Measurements from ENCODE around the gene RYR2. TPM values are rescaled to one million over a fixed set of nuclear protein-coding genes. Genes with fewer than 3 reads are reported as not detected.

RYR2 gene
- total and polyA plus RNA-seq, 9 of the 15 experiments (the other 6 are each of a cell fraction or from before 2014, with no cell fraction given), result 0.03 to 0.42 (median 0.14) TPM

- TF ChIP-seq ZNF407 (IDR thresholded peaks at IDR 0.05; ENCODE audit: low read depth) (no peak), YY1 (IDR thresholded peaks at IDR 0.05; ENCODE audit: borderline replicate concordance in 1 of 3, control insufficient read depth in 1 of 3, extremely low read depth in 1 of 3, insufficient read depth in 3 of 3, insufficient read length in 1 of 3, insufficient replicate concordance in 2 of 3, low read depth in 1 of 3, low read length in 2 of 3) (no peak), SIRT6 (IDR thresholded peaks at IDR 0.05; ENCODE audit: low read depth, low read length) (no peak), NCOA1 (IDR thresholded peaks at IDR 0.05; ENCODE audit: low read depth) (no peak), ELF1 (tag; IDR thresholded peaks at IDR 0.05) (no peak), COPS2 (conservative IDR thresholded peaks at IDR 0.05) (no peak), NR2C2 (CRISPR knock-in tag; IDR thresholded peaks at IDR 0.05) (no peak), NR2C2 (tag; IDR thresholded peaks at IDR 0.05) (no peak), POLR2AphosphoS5 (IDR thresholded peaks at IDR 0.05; ENCODE audit: control insufficient read depth, insufficient read depth, low read depth, low read length) (no peak), ZNF232 (CRISPR knock-in tag; IDR thresholded peaks at IDR 0.05) (no peak), CCNT2 (IDR thresholded peaks at IDR 0.05; ENCODE audit: borderline replicate concordance, extremely low read depth, insufficient read length, low read depth, low read length) (no peak), C11orf30 (IDR thresholded peaks at IDR 0.05; ENCODE audit: low read depth) (no peak), EWSR1 (IDR thresholded peaks at IDR 0.05; ENCODE audit: borderline replicate concordance, low read depth, partially characterized antibody) (no peak)
- TF ChIP-seq, protein P1, sequence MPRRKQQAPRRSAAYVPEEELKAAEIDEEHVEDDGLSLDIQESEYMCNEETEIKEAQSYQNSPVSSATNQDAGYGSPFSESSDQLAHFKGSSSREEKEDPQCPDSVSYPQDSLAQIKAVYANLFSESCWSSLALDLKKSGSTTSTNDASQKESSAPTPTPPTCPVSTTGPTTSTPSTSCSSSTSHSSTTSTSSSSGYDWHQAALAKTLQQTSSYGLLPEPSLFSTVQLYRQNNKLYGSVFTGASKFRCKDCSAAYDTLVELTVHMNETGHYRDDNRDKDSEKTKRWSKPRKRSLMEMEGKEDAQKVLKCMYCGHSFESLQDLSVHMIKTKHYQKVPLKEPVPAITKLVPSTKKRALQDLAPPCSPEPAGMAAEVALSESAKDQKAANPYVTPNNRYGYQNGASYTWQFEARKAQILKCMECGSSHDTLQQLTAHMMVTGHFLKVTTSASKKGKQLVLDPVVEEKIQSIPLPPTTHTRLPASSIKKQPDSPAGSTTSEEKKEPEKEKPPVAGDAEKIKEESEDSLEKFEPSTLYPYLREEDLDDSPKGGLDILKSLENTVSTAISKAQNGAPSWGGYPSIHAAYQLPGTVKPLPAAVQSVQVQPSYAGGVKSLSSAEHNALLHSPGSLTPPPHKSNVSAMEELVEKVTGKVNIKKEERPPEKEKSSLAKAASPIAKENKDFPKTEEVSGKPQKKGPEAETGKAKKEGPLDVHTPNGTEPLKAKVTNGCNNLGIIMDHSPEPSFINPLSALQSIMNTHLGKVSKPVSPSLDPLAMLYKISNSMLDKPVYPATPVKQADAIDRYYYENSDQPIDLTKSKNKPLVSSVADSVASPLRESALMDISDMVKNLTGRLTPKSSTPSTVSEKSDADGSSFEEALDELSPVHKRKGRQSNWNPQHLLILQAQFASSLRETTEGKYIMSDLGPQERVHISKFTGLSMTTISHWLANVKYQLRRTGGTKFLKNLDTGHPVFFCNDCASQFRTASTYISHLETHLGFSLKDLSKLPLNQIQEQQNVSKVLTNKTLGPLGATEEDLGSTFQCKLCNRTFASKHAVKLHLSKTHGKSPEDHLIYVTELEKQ (CRISPR knock-in tag; IDR thresholded peaks at IDR 0.05), result no peak
- TF ChIP-seq, protein P2, sequence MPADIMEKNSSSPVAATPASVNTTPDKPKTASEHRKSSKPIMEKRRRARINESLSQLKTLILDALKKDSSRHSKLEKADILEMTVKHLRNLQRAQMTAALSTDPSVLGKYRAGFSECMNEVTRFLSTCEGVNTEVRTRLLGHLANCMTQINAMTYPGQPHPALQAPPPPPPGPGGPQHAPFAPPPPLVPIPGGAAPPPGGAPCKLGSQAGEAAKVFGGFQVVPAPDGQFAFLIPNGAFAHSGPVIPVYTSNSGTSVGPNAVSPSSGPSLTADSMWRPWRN (IDR thresholded peaks at IDR 0.05; ENCODE audit: low read depth), result no peak
Observed at GRCh38 chr1:237341391-237341790, 299.4 kb downstream of the RYR2 start (continued).
